ENCODE results near the gene PDX1. TPM values are rescaled to one million over a fixed set of nuclear protein-coding genes. Genes with fewer than 3 reads are reported as not detected.

Gene PDX1
- not detected for total RNA-seq
- not detected for polyA plus RNA-seq
- long read RNA-seq, donor 1: 0 reads
- long read RNA-seq, donor 2, partial matches to known transcripts: 0 of 3 reads
- long read RNA-seq, donor 2, other reads (novel, unspliced or antisense): 0 of 3 reads

GRCh38 chr13:27919934-27920676, at the start of gene PDX1:
Gene PDX1 (plus strand): TSS chr13:27920000. CDS start chr13:27920139, 139 bp downstream.
- intact Hi-C loops (cut with DNase I; ENCODE audit: low total_unique reads): no loop called here
- H3K27me3 ChIP-seq (replicated peaks in 1 of 7): peaks cover 36 to 100% (median 100%) of the 10 kb centered on the region in 7 donors
- peak within 1 kb of the TSS; percentile 11 to 67 (median 36) for H3K4me3 ChIP-seq

GRCh38 chr13:27878274-27878673, 41.5 kb upstream of the PDX1 start:
- Histone ChIP-seq H3K4me3 (no peak overlapping the region), H3K27ac (no peak overlapping the region), H3K36me3 (no peaks in the 10 kb centered on the region), H3K27me3 (replicated peaks in 1 of 7) (peaks cover 0 to 91% (median 22%) of the 10 kb centered on the region in 7 donors), H3K4me1 (no peaks in the 10 kb centered on the region), H3K9me3 (peaks cover 0 to 10% (median 0%) of the 10 kb centered on the region in 8 donors)
- DNase-seq: no peak
- intact Hi-C loops (cut with DNase I; ENCODE audit: low total_unique reads): no loop called here
- TF ChIP-seq POLR2A (IDR thresholded peaks at IDR 0.05) (no peak), POLR2AphosphoS5 (IDR thresholded peaks at IDR 0.05) (no peak), CTCF (IDR thresholded peaks at IDR 0.05 in 8 of 11, conservative IDR thresholded peaks at IDR 0.05 in 3 of 11) (no peak)
- 79 to 94% (median 83%) methylated on average over 5 of the region's 5 CpGs for WGBS, 5 donors

More at GRCh38 chr13:27919934-27920676, at the start of gene PDX1:
- WGBS, 5 donors: 2 to 3% (median 3%) methylated on average over 49 to 76 of the region's 76 CpGs
- Histone ChIP-seq H3K27ac (no peak within 1 kb of the TSS), H3K9me3 (peaks cover 0 to 8% (median 0%) of the 10 kb centered on the region in 8 donors), H3K36me3 (no peaks in the 10 kb centered on the region), H3K4me1 (peaks cover 21 to 72% (median 57%) of the 10 kb centered on the region in 6 donors)
- TF ChIP-seq POLR2A (IDR thresholded peaks at IDR 0.05) (no peak), CTCF (IDR thresholded peaks at IDR 0.05 in 8 of 11, conservative IDR thresholded peaks at IDR 0.05 in 3 of 11) (no peak), POLR2AphosphoS5 (IDR thresholded peaks at IDR 0.05) (no peak)
- no peak for DNase-seq

DNA sequence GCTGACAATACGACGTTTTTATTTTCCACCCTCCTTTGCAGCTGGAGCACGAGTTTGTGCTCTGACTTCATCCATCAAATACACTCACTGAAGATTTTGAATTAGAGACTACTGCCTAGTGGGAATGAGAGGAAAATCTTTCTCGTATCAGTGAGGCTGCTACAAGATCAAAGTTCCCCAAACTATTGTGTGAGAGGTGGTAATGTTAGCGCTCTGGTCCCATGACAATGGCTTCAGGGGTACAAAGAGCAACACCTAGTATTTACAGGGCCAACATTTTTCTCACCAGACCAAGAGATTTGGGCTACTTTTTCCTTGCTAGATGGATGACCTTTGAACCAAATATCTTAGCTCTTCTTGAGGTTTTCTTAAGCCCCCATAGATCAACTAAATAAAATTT, 30.3 kb upstream of the PDX1 start:
- no peak for TF ChIP-seq CTCF (IDR thresholded peaks at IDR 0.05 in 8 of 11, conservative IDR thresholded peaks at IDR 0.05 in 3 of 11)
- no peak for TF ChIP-seq POLR2A (IDR thresholded peaks at IDR 0.05)
- TF ChIP-seq POLR2AphosphoS5 (IDR thresholded peaks at IDR 0.05): no peak
- peaks cover 0 to 21% (median 12%) of the 10 kb centered on the region in 8 donors for H3K9me3 ChIP-seq
- no peaks in the 10 kb centered on the region for H3K36me3 ChIP-seq
- DNase-seq: no peak
- no peaks in the 10 kb centered on the region for H3K4me1 ChIP-seq
- intact Hi-C loops (cut with DNase I; ENCODE audit: low total_unique reads): no loop called here
- H3K27me3 ChIP-seq (replicated peaks in 1 of 7): peaks cover 0 to 28% (median 4%) of the 10 kb centered on the region in 7 donors
- no peak overlapping the region for H3K4me3 ChIP-seq
- no peak overlapping the region for H3K27ac ChIP-seq
- 25 to 41% (median 35%) methylated on average over 5 of the region's 5 CpGs for WGBS, 5 donors

- peaks cover 0 to 23% (median 11%) of the 10 kb centered on the region in 8 donors for H3K9me3 ChIP-seq
- no peak overlapping the region for H3K27ac ChIP-seq
- no peaks in the 10 kb centered on the region for H3K4me1 ChIP-seq
- H3K4me3 ChIP-seq: no peak overlapping the region
- peaks cover 0 to 70% (median 14%) of the 10 kb centered on the region in 7 donors for H3K27me3 ChIP-seq (replicated peaks in 1 of 7)
- TF ChIP-seq POLR2AphosphoS5 (IDR thresholded peaks at IDR 0.05): no peak
- TF ChIP-seq POLR2A (IDR thresholded peaks at IDR 0.05): no peak
- TF ChIP-seq CTCF (IDR thresholded peaks at IDR 0.05 in 8 of 11, conservative IDR thresholded peaks at IDR 0.05 in 3 of 11): no peak
- H3K36me3 ChIP-seq: no peaks in the 10 kb centered on the region
- DNase-seq: no peak
- intact Hi-C loops (cut with DNase I; ENCODE audit: low total_unique reads): no loop called here
These were observed 23.1 kb upstream of the PDX1 start for GRCh38 chr13:27896726-27897125.

All from spleen (tissue), 13 donors.